CD4-positive, alpha-beta memory T cell (primary cell): Measurements from ENCODE around the gene OTX1. TPM values are rescaled to one million over a fixed set of nuclear protein-coding genes. Genes with fewer than 3 reads are reported as not detected.

Experiments
- CTCF ChIA-PET: fragments of 350-600 bp; sonication (Branson Sonifier 250); formaldehyde crosslinking; loops from one replicate; lab custom pipeline; 2021; ENCODE audit warnings: inconsistent platforms; ENCODE audit not compliant: partially characterized antibody; lab: Charles Lee
- POLR2A ChIA-PET: fragments of 350-600 bp; sonication (Branson Sonifier 250); formaldehyde crosslinking; loops from one replicate; lab custom pipeline; 2021; ENCODE audit not compliant: partially characterized antibody; lab: Charles Lee
- DNase-seq, 5 donors: peaks; one replicate each; pipeline versions ENCODE4 v3.0.0 to v3.0.0-alpha.2; 2020 to 2022; ENCODE audit warnings: mixed read lengths in 1 of 5
- H3K27ac ChIP-seq: one replicate; pipeline ENCODE4 v1.7.0; 2013; ENCODE audit warnings: low read depth, low read length
- H3K27me3 ChIP-seq: 2 replicates; pipeline ENCODE4 v1.7.0; 2013; ENCODE audit warnings: mild to moderate bottlenecking, low read length, moderate library complexity; ENCODE audit not compliant: insufficient read depth
- H3K36me3 ChIP-seq: 2 replicates; pipeline ENCODE4 v1.7.0; 2013; ENCODE audit warnings: mild to moderate bottlenecking, low read length, moderate library complexity; ENCODE audit not compliant: insufficient read depth
- H3K4me1 ChIP-seq: 2 replicates; pipeline ENCODE4 v1.7.0; 2013; ENCODE audit warnings: mild to moderate bottlenecking, low read length, moderate library complexity; ENCODE audit not compliant: insufficient read depth
- H3K4me3 ChIP-seq, 2 donors: one replicate each; pipeline ENCODE4 v1.7.0; 2013; ENCODE audit warnings: low read length in 2 of 2, mild to moderate bottlenecking in 1 of 2
- H3K9me3 ChIP-seq, 2 donors: one replicate each; pipeline ENCODE4 v1.7.0; 2013; ENCODE audit warnings: low read length in 2 of 2, control low read depth in 1 of 2; ENCODE audit not compliant: control insufficient read depth in 1 of 2
- H3K27ac Mint-ChIP-seq, 7 donors: one replicate each; pipeline ENCODE4 v1.8.0; 2020 to 2021; ENCODE audit warnings: mixed read lengths in 7 of 7, mild to moderate bottlenecking in 6 of 7, inconsistent platforms in 3 of 7, moderate library complexity in 3 of 7
- H3K27me3 Mint-ChIP-seq, 2 donors: one replicate each; pipeline ENCODE4 v1.8.0; 2020 to 2021; ENCODE audit warnings: mixed read lengths in 2 of 2
- H3K36me3 Mint-ChIP-seq, 2 donors: one replicate each; pipeline ENCODE4 v1.8.0; 2020 to 2021; ENCODE audit warnings: mixed read lengths in 2 of 2, inconsistent platforms in 1 of 2, mild to moderate bottlenecking in 1 of 2
- H3K4me1 Mint-ChIP-seq, 4 donors: one replicate each; pipeline ENCODE4 v1.8.0; 2020 to 2021; ENCODE audit warnings: mixed read lengths in 4 of 4, mild to moderate bottlenecking in 1 of 4
- H3K4me3 Mint-ChIP-seq, 8 donors: one replicate each; pipeline ENCODE4 v1.8.0; 2020 to 2021; ENCODE audit warnings: mixed read lengths in 8 of 8, mild to moderate bottlenecking in 7 of 8, moderate library complexity in 6 of 8, inconsistent platforms in 3 of 8
- H3K9me3 Mint-ChIP-seq, 8 donors: one replicate each; pipeline ENCODE4 v1.8.0; 2020 to 2021; ENCODE audit warnings: mixed read lengths in 8 of 8, mild to moderate bottlenecking in 5 of 8, inconsistent platforms in 3 of 8, moderate library complexity in 1 of 8
- intact Hi-C: fragments of 100-400 bp; cut with micrococcal nuclease; formaldehyde crosslinking; loops from one replicate; pipeline ENCODE4 v1.15.1; 2023
- polyA plus RNA-seq, 2 donors: library from polyadenylated mRNA; unstranded; fragments of 300-500 nt; fragmentation: Illumina TruSeq; gene quantifications; one replicate each; pipeline ENCODE4 v1.2.3, GENCODE V29; 2021
- total RNA-seq, 2 experiments: library from RNA; stranded (reverse); gene quantifications; one replicate each; pipeline ENCODE4 v1.2.3, GENCODE V29; 2021

Gene OTX1
- total and polyA plus RNA-seq, 4 experiments from 2014 or later, result not detected

DNA sequence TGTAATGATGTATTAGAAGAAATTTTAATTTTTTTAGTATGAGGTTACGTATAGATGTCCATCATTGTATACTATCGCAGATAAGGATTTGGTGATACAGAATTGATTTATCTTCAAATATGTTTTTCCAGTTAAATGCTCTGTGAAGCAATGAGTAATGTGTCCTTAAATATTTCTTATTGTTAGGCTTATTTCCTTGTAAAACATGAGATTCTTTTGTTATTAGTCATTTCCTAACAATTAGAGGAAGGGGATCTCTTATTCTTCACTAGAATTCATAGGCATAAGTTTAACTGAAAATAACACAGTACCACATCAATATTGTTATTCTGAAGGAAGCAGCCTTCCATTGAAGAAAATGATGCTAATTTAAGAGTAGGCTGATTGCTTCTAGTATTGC is 15.5 kb upstream of the OTX1 start:
- H3K27me3 Mint-ChIP-seq, result peaks cover under 1% of the 10 kb centered on the region in 2 donors
- no peaks in the 10 kb centered on the region for H3K27me3 ChIP-seq
- H3K9me3 Mint-ChIP-seq, result no peaks in the 10 kb centered on the region
- no peak overlapping the region for H3K4me3 ChIP-seq
- H3K36me3 Mint-ChIP-seq, result peaks cover 6 to 26% of the 10 kb centered on the region in 2 donors
- no peaks in the 10 kb centered on the region for H3K9me3 ChIP-seq
- CTCF ChIA-PET, result no interaction called here
- no peak overlapping the region for H3K4me3 Mint-ChIP-seq
- no peak overlapping the region for H3K27ac Mint-ChIP-seq
- H3K4me1 Mint-ChIP-seq, result no peaks in the 10 kb centered on the region
- no peaks in the 10 kb centered on the region for H3K36me3 ChIP-seq
- DNase-seq, result no peak
- H3K27ac ChIP-seq, result no peak overlapping the region
- no peaks in the 10 kb centered on the region for H3K4me1 ChIP-seq
- intact Hi-C loops, result no loop called here
- POLR2A ChIA-PET, result no interaction called here

DNA sequence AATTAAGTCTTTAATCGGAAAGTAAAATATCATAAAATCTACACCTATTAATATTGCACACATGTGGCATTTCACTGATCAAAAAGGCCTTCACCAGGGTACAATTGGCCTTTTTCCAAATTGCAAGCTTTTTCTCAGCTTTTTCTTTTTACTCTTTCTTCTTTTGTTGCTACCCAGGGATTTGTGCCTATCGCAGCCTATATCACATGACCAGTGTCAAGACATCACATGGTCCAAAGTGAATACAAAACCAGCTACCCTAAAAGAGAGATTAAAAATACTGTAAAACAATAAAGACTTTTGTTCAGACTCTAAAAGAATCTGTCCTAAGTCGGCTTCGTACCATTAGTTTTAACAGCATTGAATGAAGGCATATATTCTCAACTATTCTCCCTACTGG is 15.0 kb upstream of the OTX1 start:
- H3K4me1 ChIP-seq, result no peaks in the 10 kb centered on the region
- DNase-seq, result no peak
- no peaks in the 10 kb centered on the region for H3K9me3 Mint-ChIP-seq
- no peak overlapping the region for H3K4me3 ChIP-seq
- intact Hi-C loops, result no loop called here
- POLR2A ChIA-PET, result no interaction called here
- H3K27ac ChIP-seq, result no peak overlapping the region
- no peaks in the 10 kb centered on the region for H3K4me1 Mint-ChIP-seq
- no peak overlapping the region for H3K27ac Mint-ChIP-seq
- H3K36me3 ChIP-seq, result no peaks in the 10 kb centered on the region
- CTCF ChIA-PET, result no interaction called here
- peaks cover 11 to 26% of the 10 kb centered on the region in 2 donors for H3K36me3 Mint-ChIP-seq
- peaks cover 1 to 2% of the 10 kb centered on the region in 2 donors for H3K27me3 Mint-ChIP-seq
- no peak overlapping the region for H3K4me3 Mint-ChIP-seq
- H3K9me3 ChIP-seq, result no peaks in the 10 kb centered on the region
- no peaks in the 10 kb centered on the region for H3K27me3 ChIP-seq

DNA sequence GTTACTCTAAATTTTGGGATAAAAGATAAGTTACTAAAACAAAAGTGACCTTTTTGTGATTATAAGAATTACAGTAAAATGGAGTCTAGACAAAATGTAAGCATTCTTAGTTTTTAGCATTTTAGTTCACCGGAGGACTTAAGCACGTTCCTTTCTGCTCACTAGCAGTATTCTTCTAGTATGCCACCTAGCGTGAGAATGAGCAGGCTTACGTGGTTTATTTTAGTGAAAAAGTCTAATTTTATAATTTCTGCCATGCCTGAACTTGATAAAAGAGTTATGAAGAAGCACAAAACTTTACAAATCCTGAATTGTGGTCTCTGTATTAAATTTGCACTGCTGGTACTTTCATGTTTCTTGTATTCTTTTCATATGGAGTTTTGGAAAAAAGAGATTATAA is 12.6 kb upstream of the OTX1 start:
- H3K27me3 ChIP-seq, result no peaks in the 10 kb centered on the region
- Mint-ChIP-seq H3K9me3 (no peaks in the 10 kb centered on the region), H3K27ac (no peak overlapping the region), H3K4me3 (no peak overlapping the region), H3K36me3 (peaks cover 11 to 31% of the 10 kb centered on the region in 2 donors), H3K27me3 (peaks cover 1 to 4% of the 10 kb centered on the region in 2 donors), H3K4me1 (no peaks in the 10 kb centered on the region)
- intact Hi-C loops, result no loop called here
- no peaks in the 10 kb centered on the region for H3K36me3 ChIP-seq
- no peak overlapping the region for H3K27ac ChIP-seq
- no peak overlapping the region for H3K4me3 ChIP-seq
- POLR2A ChIA-PET, result no interaction called here
- no peaks in the 10 kb centered on the region for H3K4me1 ChIP-seq
- CTCF ChIA-PET, result no interaction called here
- no peak for DNase-seq
- H3K9me3 ChIP-seq, result no peaks in the 10 kb centered on the region

DNA sequence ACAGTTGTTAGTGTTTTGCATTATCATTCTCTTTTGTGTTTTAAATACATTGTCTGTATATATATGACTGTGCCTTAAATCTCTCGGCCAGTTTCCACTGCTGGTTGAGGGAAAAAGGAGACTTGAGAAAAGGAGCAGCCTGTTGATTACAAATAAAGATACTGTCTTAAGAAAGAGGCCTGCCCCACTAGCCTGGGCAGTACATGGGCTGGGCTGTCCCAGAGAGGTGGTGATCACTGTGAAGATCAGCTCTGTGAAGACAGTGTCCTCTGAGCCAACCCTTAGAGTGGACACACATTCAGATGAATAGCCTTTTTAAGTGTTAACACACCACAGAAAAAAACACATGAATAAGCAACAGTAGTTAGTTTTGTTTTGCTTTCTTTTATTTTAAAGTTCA is 10.0 kb upstream of the OTX1 start:
- intact Hi-C loops, result no loop called here
- no peak overlapping the region for H3K27ac Mint-ChIP-seq

DNA sequence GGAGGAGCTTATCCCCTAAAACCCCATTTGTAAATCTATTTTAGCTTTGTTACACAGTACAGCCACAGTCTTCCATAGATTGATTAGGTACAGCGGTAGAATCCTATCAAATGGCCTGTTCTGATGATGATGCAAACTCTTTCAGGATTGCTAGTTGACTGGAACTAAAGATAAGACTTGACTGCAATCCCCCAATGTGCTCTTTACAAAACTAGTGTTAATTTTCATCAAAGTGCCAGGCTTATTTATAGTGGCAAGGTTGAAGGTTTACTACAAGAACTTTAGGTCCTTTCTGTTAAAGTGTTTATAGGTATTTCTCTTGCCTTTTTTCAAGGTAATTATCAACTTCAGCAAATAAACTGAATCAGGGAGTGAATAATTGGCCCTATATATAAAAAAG is 9.0 kb upstream of the OTX1 start:
- Histone ChIP-seq H3K4me1 (peaks cover 2% of the 10 kb centered on the region), H3K27me3 (peaks cover 7% of the 10 kb centered on the region), H3K9me3 (no peaks in the 10 kb centered on the region), H3K4me3 (no peak overlapping the region), H3K27ac (no peak overlapping the region), H3K36me3 (no peaks in the 10 kb centered on the region)
- peaks cover under 1 to 3% (median 2%) of the 10 kb centered on the region in 4 donors for H3K4me1 Mint-ChIP-seq
- POLR2A ChIA-PET, result no interaction called here
- intact Hi-C loops, result no loop called here
- H3K27ac Mint-ChIP-seq, result no peak overlapping the region
- H3K9me3 Mint-ChIP-seq, result peaks cover 0 to 8% (median 0%) of the 10 kb centered on the region in 8 donors
- H3K36me3 Mint-ChIP-seq, result peaks cover 19 to 53% of the 10 kb centered on the region in 2 donors
- CTCF ChIA-PET, result no interaction called here
- DNase-seq, result no peak
- H3K4me3 Mint-ChIP-seq, result no peak overlapping the region
- H3K27me3 Mint-ChIP-seq, result peaks cover 18% of the 10 kb centered on the region in 2 donors

More for the DNA sequence above, 10.0 kb upstream of the OTX1 start:
- POLR2A ChIA-PET, result no interaction called here
- Mint-ChIP-seq H3K27me3 (peaks cover 8 to 10% of the 10 kb centered on the region in 2 donors), H3K9me3 (peaks cover 0 to 4% (median 0%) of the 10 kb centered on the region in 8 donors), H3K4me3 (no peak overlapping the region), H3K4me1 (peaks cover 0 to 2% (median 0%) of the 10 kb centered on the region in 4 donors), H3K36me3 (peaks cover 16 to 49% of the 10 kb centered on the region in 2 donors)
- no peaks in the 10 kb centered on the region for H3K4me1 ChIP-seq
- DNase-seq, result no peak
- no peaks in the 10 kb centered on the region for H3K36me3 ChIP-seq
- CTCF ChIA-PET, result no interaction called here
- no peak overlapping the region for H3K27ac ChIP-seq
- no peak overlapping the region for H3K4me3 ChIP-seq
- H3K27me3 ChIP-seq, result peaks cover 7% of the 10 kb centered on the region
- H3K9me3 ChIP-seq, result no peaks in the 10 kb centered on the region

DNA sequence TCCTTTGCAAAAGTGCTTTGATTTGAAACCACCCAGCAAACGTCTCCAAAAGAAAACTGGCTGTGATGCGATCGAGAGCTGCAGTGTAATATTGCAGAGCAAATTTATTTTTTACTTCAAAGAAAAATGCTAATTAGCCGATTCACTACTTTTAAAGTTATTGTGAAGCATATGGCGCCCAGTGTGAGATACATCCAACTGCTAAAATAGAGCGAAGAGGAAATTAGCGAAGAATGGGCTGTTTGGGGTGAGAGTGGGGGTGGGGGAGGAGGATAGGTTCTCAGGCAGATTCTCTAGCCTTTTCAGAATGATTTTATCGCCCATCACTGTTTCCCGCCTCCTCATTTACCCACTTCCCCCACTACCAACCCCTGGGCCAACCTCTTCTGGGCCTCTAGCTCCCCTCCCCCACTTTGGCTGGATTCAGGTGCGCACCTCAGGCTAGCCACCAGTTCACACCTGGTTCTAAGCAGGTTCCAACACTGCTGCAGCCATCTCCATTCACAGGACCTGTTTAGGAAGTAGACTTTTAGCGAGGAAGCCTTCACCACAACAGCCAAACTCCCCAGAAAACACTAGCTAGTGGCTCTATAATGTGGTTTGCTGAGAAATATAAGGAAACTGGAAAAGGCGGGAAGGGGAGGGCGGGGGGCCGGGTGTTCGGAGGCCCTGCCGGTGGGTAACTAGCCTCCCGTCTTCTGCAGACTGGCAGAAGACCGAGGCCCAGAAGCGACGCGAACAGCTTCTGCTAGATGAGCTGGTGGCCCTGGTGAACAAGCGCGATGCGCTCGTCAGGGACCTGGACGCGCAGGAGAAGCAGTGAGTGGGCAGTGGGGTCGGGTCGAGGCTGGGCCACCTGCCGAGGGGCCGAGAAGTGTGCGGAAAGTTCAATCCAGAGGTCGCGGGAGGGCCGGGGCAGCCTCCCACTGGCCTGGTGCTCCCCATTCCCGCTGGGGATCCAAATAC is 6.0 kb upstream of the OTX1 start:
- ChIA-PET POLR2A (no interaction called here), CTCF (no interaction called here)
- peaks cover 12% of the 10 kb centered on the region for H3K27me3 ChIP-seq
- no peak for DNase-seq
- H3K9me3 Mint-ChIP-seq, result peaks cover 0 to 12% (median under 1%) of the 10 kb centered on the region in 8 donors
- no peaks in the 10 kb centered on the region for H3K9me3 ChIP-seq
- H3K27ac Mint-ChIP-seq, result no peak overlapping the region
- no peak overlapping the region for H3K27ac ChIP-seq
- intact Hi-C loops, result no loop called here
- peaks cover 15 to 34% of the 10 kb centered on the region in 2 donors for H3K36me3 Mint-ChIP-seq
- H3K4me1 ChIP-seq, result peaks cover 33% of the 10 kb centered on the region
- H3K4me3 Mint-ChIP-seq, result peak overlapping the region in 2 of 8 donors; percentile 42 to 51
- no peak overlapping the region for H3K4me3 ChIP-seq
- peaks cover 11 to 29% (median 24%) of the 10 kb centered on the region in 4 donors for H3K4me1 Mint-ChIP-seq
- no peaks in the 10 kb centered on the region for H3K36me3 ChIP-seq
- peaks cover 36 to 41% of the 10 kb centered on the region in 2 donors for H3K27me3 Mint-ChIP-seq

DNA sequence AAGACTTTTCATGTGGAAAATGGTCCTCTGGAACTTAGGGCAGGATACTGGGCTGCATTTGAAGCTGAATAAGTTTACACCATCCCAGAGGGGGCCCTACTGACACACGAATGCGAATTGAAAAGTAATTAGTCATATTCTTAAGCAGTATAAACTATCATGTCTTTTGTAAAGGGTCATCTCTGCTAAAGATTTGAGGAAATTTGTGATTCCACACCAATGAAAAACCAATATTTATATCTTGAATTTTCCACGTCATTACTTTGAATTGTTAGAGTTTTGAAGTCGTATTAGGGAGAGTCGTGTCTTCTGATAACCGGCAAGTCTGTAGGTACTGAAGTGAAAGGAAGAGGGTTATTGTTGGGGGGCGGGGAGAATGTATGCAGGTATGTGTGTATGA is 4.1 kb upstream of the OTX1 start:
- H3K4me1 Mint-ChIP-seq, result peaks cover 20 to 39% (median 34%) of the 10 kb centered on the region in 4 donors
- Histone ChIP-seq H3K27ac (no peak overlapping the region), H3K4me1 (peaks cover 46% of the 10 kb centered on the region), H3K27me3 (peaks cover 12% of the 10 kb centered on the region), H3K36me3 (no peaks in the 10 kb centered on the region), H3K9me3 (no peaks in the 10 kb centered on the region), H3K4me3 (no peak overlapping the region)
- peaks cover 0 to 12% (median under 1%) of the 10 kb centered on the region in 8 donors for H3K9me3 Mint-ChIP-seq
- ChIA-PET POLR2A (no interaction called here), CTCF (no interaction called here)
- no peak for DNase-seq
- peaks cover 9 to 30% of the 10 kb centered on the region in 2 donors for H3K36me3 Mint-ChIP-seq
- H3K4me3 Mint-ChIP-seq, result peak overlapping the region in 6 of 8 donors; percentile 5 to 75 (median 52)
- no peak overlapping the region for H3K27ac Mint-ChIP-seq
- H3K27me3 Mint-ChIP-seq, result peaks cover 42 to 46% of the 10 kb centered on the region in 2 donors
- intact Hi-C loops, result no loop called here
